DMS 273 treated with DMSO at 0.1 percent for 48 hours (cell line): ENCODE results near the gene COPS7B.

Experiments used
- DNase-seq: peaks from one replicate; lab custom pipeline; 2025; lab: John Stamatoyannopoulos, UW

COPS7B gene

GRCh38 chr2:231785822-231786176 lies 446 bp upstream of the COPS7B start:
- no peak for DNase-seq

GRCh38 chr2:231786917-231787292 lies 660 bp downstream of the COPS7B start:
- DNase-seq: no peak

GRCh38 chr2:231791107-231791506 lies 4.9 kb downstream of the COPS7B start:
- DNase-seq: no peak

- no peak for DNase-seq
Measured at GRCh38 chr2:231794383-231794782, 8.1 kb downstream of the COPS7B start.

GRCh38 chr2:231795525-231796327 lies 9.5 kb downstream of the COPS7B start:
- peak; percentile 62 for DNase-seq

GRCh38 chr2:231800493-231801091 lies 14.3 kb downstream of the COPS7B start:
- DNase-seq: no peak

- DNase-seq: no peak
Measured at GRCh38 chr2:231803501-231804138, 17.4 kb downstream of the COPS7B start.

- DNase-seq: no peak
Measured at GRCh38 chr2:231807020-231807419, 20.8 kb downstream of the COPS7B start.

- DNase-seq: no peak
Measured at GRCh38 chr2:231810905-231811304, 24.7 kb downstream of the COPS7B start.

GRCh38 chr2:231816327-231817026 lies 30.2 kb downstream of the COPS7B start:
- no peak for DNase-seq

- no peak for DNase-seq
Measured at GRCh38 chr2:231819447-231820042, 33.3 kb downstream of the COPS7B start.

- DNase-seq: no peak
Measured at GRCh38 chr2:231820786-231821303, 34.6 kb downstream of the COPS7B start.

GRCh38 chr2:231821908-231822307 lies 35.7 kb downstream of the COPS7B start:
- no peak for DNase-seq

GRCh38 chr2:231853105-231853504 lies 66.9 kb downstream of the COPS7B start:
- DNase-seq: no peak

GRCh38 chr2:231854616-231855125 lies 68.4 kb downstream of the COPS7B start:
- DNase-seq: no peak

GRCh38 chr2:231856959-231857358 lies 70.7 kb downstream of the COPS7B start:
- DNase-seq: no peak
